Activated CD8-positive, alpha-beta T cell treated with anti-CD3 and anti-CD28 coated beads for 36 hours (primary cell): ENCODE results near the gene PPT1. TPM values are rescaled to one million over a fixed set of nuclear protein-coding genes. Genes with fewer than 3 reads are reported as not detected.
A peak's percentile ranks its signal among the peaks of the same experiment; 100 is the strongest.
"Not testable (repeated sequence)": the region's sequence is repeated elsewhere in the genome, so short reads cannot be mapped to it uniquely, and the experiment has no call there.

Experiments used
- ATAC-seq: fragments of 200-7000 bp; cut with Tn5 transposase; one replicate; pipeline ENCODE4 v1.10.0; 2021; ENCODE audit warnings: mild to moderate bottlenecking, moderate library complexity
- CTCF ChIA-PET: fragments of 350-600 bp; sonication (Branson Sonifier 250); formaldehyde crosslinking; loops from one replicate; lab custom pipeline; 2021; ENCODE audit warnings: antibody characterized with exemption; lab: Charles Lee
- POLR2A ChIA-PET: fragments of 350-600 bp; sonication (Branson Sonifier 250); formaldehyde crosslinking; loops from one replicate; lab custom pipeline; 2021; ENCODE audit warnings: antibody characterized with exemption; lab: Charles Lee
- DNase-seq: peaks from one replicate; pipeline ENCODE4 v3.0.0-alpha.2; 2020
- H3K27ac Mint-ChIP-seq: one replicate; pipeline ENCODE4 v1.8.0; 2021; ENCODE audit warnings: mild to moderate bottlenecking, mixed read lengths
- H3K27me3 Mint-ChIP-seq: one replicate; pipeline ENCODE4 v1.8.0; 2021; ENCODE audit warnings: mixed read lengths
- H3K36me3 Mint-ChIP-seq: one replicate; pipeline ENCODE4 v1.8.0; 2021; ENCODE audit warnings: low read depth, mixed read lengths
- H3K4me1 Mint-ChIP-seq: one replicate; pipeline ENCODE4 v1.8.0; 2021; ENCODE audit warnings: low read depth, mixed read lengths
- H3K4me3 Mint-ChIP-seq: one replicate; pipeline ENCODE4 v1.8.0; 2021; ENCODE audit warnings: mild to moderate bottlenecking, moderate library complexity, mixed read lengths
- H3K9me3 Mint-ChIP-seq: one replicate; pipeline ENCODE4 v1.8.0; 2021; ENCODE audit warnings: mixed read lengths
- CTCF ChIP-seq: fragments of 200-600 bp; IDR thresholded peaks from one replicate; pipeline ENCODE4 v1.8.0; 2022; ENCODE audit warnings: antibody characterized with exemption, mild to moderate bottlenecking
- intact Hi-C: fragments of 100-400 bp; cut with micrococcal nuclease; formaldehyde crosslinking; loops from one replicate; pipeline ENCODE4 v1.10.0; 2022
- total RNA-seq, 2 experiments: library from RNA; stranded (reverse); gene quantifications; one replicate each; pipeline ENCODE4 v1.2.3, GENCODE V29; 2021

PPT1 gene
- total RNA-seq, 2 experiments from 2014 or later = 60.6 to 69.1 TPM

GRCh38 chr1:40092706-40093639 lies 4.1 kb downstream of the PPT1 start:
- peaks cover 30% of the 10 kb centered on the region for H3K4me1 Mint-ChIP-seq
- intact Hi-C loops = no loop called here
- ATAC-seq (no peak), DNase-seq (no peak)
- ChIA-PET CTCF (interaction anchor here (1.2 kb wide), 1 partner anchor 9 kb away, joined by 5 read pairs; no protein-coding TSS in a partner anchor), POLR2A (interaction anchor here (0.6 kb wide), 1 partner anchor 63 kb away, joined by 3 read pairs; no protein-coding TSS in a partner anchor)
- no peak for TF ChIP-seq CTCF
- peaks cover 41% of the 10 kb centered on the region for H3K36me3 Mint-ChIP-seq
- no peaks in the 10 kb centered on the region for H3K27me3 Mint-ChIP-seq
- no peak overlapping the region for H3K4me3 Mint-ChIP-seq
- H3K27ac Mint-ChIP-seq = no peak overlapping the region
- H3K9me3 Mint-ChIP-seq = no peaks in the 10 kb centered on the region

- intact Hi-C loops = no loop called here
- peaks cover 43% of the 10 kb centered on the region for H3K36me3 Mint-ChIP-seq
- DNase-seq = no peak
- ChIA-PET CTCF (interaction anchor here (1.2 kb wide), 2 partner anchors 14 to 223 kb away, joined by 3 read pairs; no protein-coding TSS in a partner anchor), POLR2A (no interaction called here)
- H3K4me1 Mint-ChIP-seq = peaks cover 26% of the 10 kb centered on the region
- H3K9me3 Mint-ChIP-seq = no peaks in the 10 kb centered on the region
- H3K4me3 Mint-ChIP-seq = no peak overlapping the region
- no peak for TF ChIP-seq CTCF
- ATAC-seq = no peak
- H3K27me3 Mint-ChIP-seq = no peaks in the 10 kb centered on the region
- no peak overlapping the region for H3K27ac Mint-ChIP-seq
These were observed 4.8 kb downstream of the PPT1 start for GRCh38 chr1:40092241-40092640.

GRCh38 chr1:40090652-40091355 lies 6.2 kb downstream of the PPT1 start:
- intact Hi-C loops = no loop called here
- TF ChIP-seq CTCF = no peak

GRCh38 chr1:40084750-40085149 lies 12.3 kb downstream of the PPT1 start:
- CTCF ChIA-PET = interaction anchor here (0.8 to 7.8 kb wide), 11 partner anchors 8 to 354 kb away, joined by 3 to 49 read pairs (median 5); no protein-coding TSS in a partner anchor
- H3K9me3 Mint-ChIP-seq, H3K27ac Mint-ChIP-seq, H3K27me3 Mint-ChIP-seq, intact Hi-C loops, H3K4me3 Mint-ChIP-seq, ATAC-seq, H3K4me1 Mint-ChIP-seq: not testable (repeated sequence)
- TF ChIP-seq CTCF = peak; percentile 93
- peaks cover 45% of the 10 kb centered on the region for H3K36me3 Mint-ChIP-seq
- POLR2A ChIA-PET = interaction anchor here (1.3 kb wide), 1 partner anchor 14 kb away, joined by 3 read pairs; no protein-coding TSS in a partner anchor
- DNase-seq = peak; percentile 65

More at GRCh38 chr1:40090652-40091355, 6.2 kb downstream of the PPT1 start:
- POLR2A ChIA-PET = interaction anchor here (0.9 to 1.1 kb wide), 3 partner anchors 14 to 41 kb away, joined by 3 to 5 read pairs (median 3); no protein-coding TSS in a partner anchor
- Mint-ChIP-seq H3K4me1 (peaks cover 20% of the 10 kb centered on the region), H3K27me3 (no peaks in the 10 kb centered on the region), H3K4me3 (no peak overlapping the region), H3K27ac (no peak overlapping the region), H3K36me3 (peaks cover 46% of the 10 kb centered on the region), H3K9me3 (no peaks in the 10 kb centered on the region)
- CTCF ChIA-PET = interaction anchor here (0.9 to 3.5 kb wide), 2 partner anchors 53 to 62 kb away, joined by 3 to 15 read pairs; no protein-coding TSS in a partner anchor
- no peak for ATAC-seq
- no peak for DNase-seq
